Skeletal muscle satellite cell (primary cell): ENCODE data around the gene IRF1. TPM values are rescaled to one million over a fixed set of nuclear protein-coding genes. Genes with fewer than 3 reads are reported as not detected.
A peak's percentile ranks its signal among the peaks of the same experiment; 100 is the strongest.
"Not testable (repeated sequence)": the region's sequence is repeated elsewhere in the genome, so short reads cannot be mapped to it uniquely, and the experiment has no call there.

Source experiments
- H3K27me3 ChIP-seq: 2 replicates; pipeline ENCODE4 v1.7.0; 2013; ENCODE audit warnings: low read length; ENCODE audit not compliant: control insufficient read depth, insufficient read depth
- H3K36me3 ChIP-seq: 2 replicates; pipeline ENCODE4 v1.7.0; 2013; ENCODE audit warnings: mild to moderate bottlenecking, control low read depth, low read length; ENCODE audit not compliant: insufficient read depth
- H3K4me1 ChIP-seq: 2 replicates; pipeline ENCODE4 v1.7.0; 2013; ENCODE audit warnings: low read length; ENCODE audit not compliant: control insufficient read depth, insufficient read depth
- H3K4me2 ChIP-seq: 2 replicates; pipeline ENCODE4 v1.7.0; 2013; ENCODE audit warnings: mild to moderate bottlenecking, low read length
- H3K4me3 ChIP-seq: 2 replicates; pipeline ENCODE4 v1.7.0; 2013; ENCODE audit warnings: low read length
- H3K9ac ChIP-seq: 2 replicates; pipeline ENCODE4 v1.7.0; 2013; ENCODE audit warnings: mild to moderate bottlenecking, low read depth, low read length, moderate library complexity
- H3K9me3 ChIP-seq: replicated peaks from 2 replicates; pipeline ENCODE4 v1.7.0; 2013; ENCODE audit warnings: mild to moderate bottlenecking, control low read depth, low read length
- total RNA-seq: library from RNA; depleted of rRNA; stranded (reverse); fragments of >200 nt; gene quantifications from 2 replicates; pipeline ENCODE4 v1.2.3, GENCODE V29; 2012; rRNA removed

The IRF1 gene
- total RNA-seq, result 10.6 and 12.9 TPM in 2 replicates

GRCh38 chr5:132490484-132491367 lies at the start of gene IRF1:
IRF1 (minus strand) TSS chr5:132490773; CDS start chr5:132489478, 1,295 bp downstream.
- H3K36me3 ChIP-seq, result peaks cover 25% of the 10 kb centered on the region
- H3K27me3 ChIP-seq, result no peaks in the 10 kb centered on the region
- H3K9me3 ChIP-seq, result no peaks in the 10 kb centered on the region
- peak within 1 kb of the TSS; percentile 99 for H3K4me2 ChIP-seq
- H3K4me3 ChIP-seq, result peak within 1 kb of the TSS; percentile 94
- H3K9ac ChIP-seq, result peak within 1 kb of the TSS; percentile 90
- peaks cover 26% of the 10 kb centered on the region for H3K4me1 ChIP-seq

GRCh38 chr5:132540149-132540548 lies 49.6 kb upstream of the IRF1 start:
- no peaks in the 10 kb centered on the region for H3K4me1 ChIP-seq
- H3K27me3 ChIP-seq, result peaks cover 45% of the 10 kb centered on the region
- H3K9me3 ChIP-seq, result no peaks in the 10 kb centered on the region
- no peak overlapping the region for H3K4me2 ChIP-seq
- H3K4me3 ChIP-seq, result no peak overlapping the region
- no peaks in the 10 kb centered on the region for H3K36me3 ChIP-seq
- H3K9ac ChIP-seq, result no peak overlapping the region

GRCh38 chr5:132539716-132540115 lies 49.1 kb upstream of the IRF1 start:
- Histone ChIP-seq H3K36me3 (no peaks in the 10 kb centered on the region), H3K27me3 (peaks cover 45% of the 10 kb centered on the region), H3K4me1 (no peaks in the 10 kb centered on the region), H3K9me3 (no peaks in the 10 kb centered on the region), H3K4me3 (no peak overlapping the region), H3K4me2 (no peak overlapping the region), H3K9ac (no peak overlapping the region)

- no peaks in the 10 kb centered on the region for H3K36me3 ChIP-seq
- no peaks in the 10 kb centered on the region for H3K9me3 ChIP-seq
- H3K9ac ChIP-seq, result no peak overlapping the region
- no peaks in the 10 kb centered on the region for H3K4me1 ChIP-seq
- H3K4me3 ChIP-seq, result no peak overlapping the region
- peaks cover 56% of the 10 kb centered on the region for H3K27me3 ChIP-seq
- H3K4me2 ChIP-seq, result no peak overlapping the region
Measured at GRCh38 chr5:132530946-132531345, 40.4 kb upstream of the IRF1 start.

GRCh38 chr5:132528866-132529634 lies 38.5 kb upstream of the IRF1 start:
- Histone ChIP-seq H3K27me3 (peaks cover 55% of the 10 kb centered on the region), H3K4me1 (no peaks in the 10 kb centered on the region), H3K36me3 (no peaks in the 10 kb centered on the region), H3K9ac (no peak overlapping the region), H3K9me3 (no peaks in the 10 kb centered on the region), H3K4me2 (no peak overlapping the region), H3K4me3 (no peak overlapping the region)

- Histone ChIP-seq H3K4me3 (no peak overlapping the region), H3K27me3 (peaks cover 50% of the 10 kb centered on the region), H3K4me2 (no peak overlapping the region), H3K9ac (no peak overlapping the region), H3K9me3 (no peaks in the 10 kb centered on the region), H3K36me3 (no peaks in the 10 kb centered on the region), H3K4me1 (no peaks in the 10 kb centered on the region)
Measured at GRCh38 chr5:132528021-132528420, 37.4 kb upstream of the IRF1 start.

GRCh38 chr5:132526974-132527564 lies 36.5 kb upstream of the IRF1 start:
- no peaks in the 10 kb centered on the region for H3K9me3 ChIP-seq
- no peaks in the 10 kb centered on the region for H3K36me3 ChIP-seq
- no peak overlapping the region for H3K4me2 ChIP-seq
- H3K4me3 ChIP-seq, result no peak overlapping the region
- H3K4me1 ChIP-seq, result no peaks in the 10 kb centered on the region
- peaks cover 41% of the 10 kb centered on the region for H3K27me3 ChIP-seq
- no peak overlapping the region for H3K9ac ChIP-seq

GRCh38 chr5:132526290-132526973 lies 35.9 kb upstream of the IRF1 start:
- Histone ChIP-seq H3K27me3 (peaks cover 35% of the 10 kb centered on the region), H3K4me1 (no peaks in the 10 kb centered on the region), H3K4me3 (no peak overlapping the region), H3K9me3 (no peaks in the 10 kb centered on the region), H3K36me3 (no peaks in the 10 kb centered on the region), H3K9ac (no peak overlapping the region), H3K4me2 (peak overlapping the region; percentile 63)

- H3K4me2 ChIP-seq, result no peak overlapping the region
- H3K9me3 ChIP-seq, result no peaks in the 10 kb centered on the region
- H3K36me3 ChIP-seq, result no peaks in the 10 kb centered on the region
- no peak overlapping the region for H3K9ac ChIP-seq
- H3K4me3 ChIP-seq, result no peak overlapping the region
- H3K27me3 ChIP-seq, result peaks cover 32% of the 10 kb centered on the region
- H3K4me1 ChIP-seq, result no peaks in the 10 kb centered on the region
Measured at GRCh38 chr5:132525299-132525724, 34.7 kb upstream of the IRF1 start.

GRCh38 chr5:132524877-132525276 lies 34.3 kb upstream of the IRF1 start:
- not testable (repeated sequence) for H3K4me2 ChIP-seq, H3K4me1 ChIP-seq, H3K4me3 ChIP-seq, H3K9ac ChIP-seq, H3K9me3 ChIP-seq, H3K36me3 ChIP-seq
- peaks cover 35% of the 10 kb centered on the region for H3K27me3 ChIP-seq

GRCh38 chr5:132522067-132522466 lies 31.5 kb upstream of the IRF1 start:
- H3K9me3 ChIP-seq, H3K9ac ChIP-seq, H3K4me3 ChIP-seq, H3K4me2 ChIP-seq, H3K4me1 ChIP-seq, H3K36me3 ChIP-seq: not testable (repeated sequence)
- peaks cover 21% of the 10 kb centered on the region for H3K27me3 ChIP-seq
